Liver (tissue), 9 donors: Measurements from ENCODE around the gene LPXN. TPM values are rescaled to one million over a fixed set of nuclear protein-coding genes. Genes with fewer than 3 reads are reported as not detected.

Source experiments
- DNase-seq: peaks from one replicate; pipeline ENCODE4 v3.0.0-alpha.2; 2017; ENCODE audit warnings: low spot score
- H3K27ac ChIP-seq, 2 donors: one replicate each; pipeline ENCODE4 v1.7.0; 2013; ENCODE audit warnings: inconsistent platforms in 2 of 2, low read length in 2 of 2, control low read depth in 1 of 2, low read depth in 1 of 2, mild to moderate bottlenecking in 1 of 2
- H3K27me3 ChIP-seq, 4 donors: one replicate each; pipeline versions ENCODE4 v1.6.1 to v1.7.0; 2013; ENCODE audit warnings: low read length in 3 of 4, inconsistent platforms in 1 of 4, mild to moderate bottlenecking in 1 of 4, moderate library complexity in 1 of 4; ENCODE audit not compliant: control insufficient read depth in 4 of 4, insufficient read depth in 4 of 4
- H3K36me3 ChIP-seq, 4 donors: one replicate each; pipeline versions ENCODE4 v1.6.1 to v1.7.0; 2013; ENCODE audit warnings: low read length in 3 of 4, mild to moderate bottlenecking in 3 of 4, low read depth in 1 of 4, moderate library complexity in 1 of 4; ENCODE audit not compliant: control insufficient read depth in 4 of 4, insufficient read depth in 3 of 4
- H3K4me1 ChIP-seq, 4 donors: one replicate each; pipeline versions ENCODE4 v1.6.1 to v1.7.0; 2013; ENCODE audit warnings: low read length in 3 of 4, mild to moderate bottlenecking in 3 of 4, moderate library complexity in 1 of 4; ENCODE audit not compliant: control insufficient read depth in 4 of 4, insufficient read depth in 4 of 4
- H3K4me3 ChIP-seq, 3 donors: one replicate each; pipeline versions ENCODE4 v1.6.1 to v1.7.0; 2013; ENCODE audit warnings: low read length in 3 of 3, control low read depth in 1 of 3, low read depth in 1 of 3, mild to moderate bottlenecking in 1 of 3
- H3K9ac ChIP-seq, 2 donors: one replicate each; pipeline ENCODE4 v1.7.0; 2013; ENCODE audit warnings: low read length in 2 of 2, mild to moderate bottlenecking in 2 of 2, moderate library complexity in 2 of 2, control low read depth in 1 of 2, low read depth in 1 of 2
- H3K9me3 ChIP-seq, 4 donors: one replicate each; pipeline versions ENCODE4 v1.6.1 to v1.7.0; 2013; ENCODE audit warnings: low read length in 3 of 4; ENCODE audit not compliant: control insufficient read depth in 4 of 4
- EGR1 ChIP-seq, 2 donors: IDR thresholded peaks; 2 replicates each; pipeline ENCODE4 v1.6.1; 2016 to 2018; ENCODE audit warnings: antibody characterized with exemption in 2 of 2, low read depth in 2 of 2
- FOXA1 ChIP-seq: IDR thresholded peaks from 2 replicates; pipeline ENCODE4 v1.6.1; 2016; ENCODE audit warnings: antibody characterized with exemption
- FOXA2 ChIP-seq: IDR thresholded peaks from 2 replicates; pipeline ENCODE4 v1.6.1; 2016; ENCODE audit warnings: antibody characterized with exemption
- GABPA ChIP-seq, 2 donors: IDR thresholded peaks in 1 of 2; conservative IDR thresholded peaks in 1 of 2; 2 replicates each; pipeline ENCODE4 v1.6.1; 2016; ENCODE audit warnings: antibody characterized with exemption in 2 of 2, mild to moderate bottlenecking in 1 of 2, moderate library complexity in 1 of 2
- HNF4A ChIP-seq, 2 donors: conservative IDR thresholded peaks; 2 replicates each; pipeline ENCODE4 v1.6.1; 2016; ENCODE audit warnings: antibody characterized with exemption in 2 of 2, mild to moderate bottlenecking in 2 of 2
- HNF4G ChIP-seq: IDR thresholded peaks from 2 replicates; pipeline ENCODE4 v1.6.1; 2016; ENCODE audit warnings: antibody characterized with exemption
- JUND ChIP-seq, 2 donors: IDR thresholded peaks; 2 replicates each; pipeline ENCODE4 v1.6.1; 2016; ENCODE audit warnings: antibody characterized with exemption in 2 of 2
- MAX ChIP-seq: IDR thresholded peaks from 2 replicates; pipeline ENCODE4 v1.6.1; 2016; ENCODE audit warnings: antibody characterized with exemption
- NR2F2 ChIP-seq: IDR thresholded peaks from 2 replicates; pipeline ENCODE4 v1.6.1; 2016; ENCODE audit warnings: antibody characterized with exemption
- RAD21 ChIP-seq, 2 donors: IDR thresholded peaks; 2 replicates each; pipeline ENCODE4 v1.6.1; 2016; ENCODE audit warnings: antibody characterized with exemption in 2 of 2, mild to moderate bottlenecking in 2 of 2
- RXRA ChIP-seq, 2 donors: IDR thresholded peaks; 2 replicates each; pipeline ENCODE4 v1.6.1; 2017 to 2018; ENCODE audit warnings: antibody characterized with exemption in 2 of 2, mild to moderate bottlenecking in 1 of 2
- SP1 ChIP-seq: IDR thresholded peaks from 2 replicates; pipeline ENCODE4 v1.6.1; 2018; ENCODE audit warnings: antibody characterized with exemption, mild to moderate bottlenecking
- TAF1 ChIP-seq: conservative IDR thresholded peaks from 2 replicates; pipeline ENCODE4 v1.6.1; 2016; ENCODE audit warnings: antibody characterized with exemption, mild to moderate bottlenecking
- YY1 ChIP-seq: IDR thresholded peaks from 2 replicates; pipeline ENCODE4 v1.6.1; 2016; ENCODE audit warnings: antibody characterized with exemption, mild to moderate bottlenecking
- WGBS: extraction: QIAGEN DNeasy Blood & Tissue Kit; methylation state at CpG from one replicate; pipeline ENCODE4 v1.1.7; 2013; 5-methylcytosine and 5-hydroxymethylcytosine counted together
- polyA plus RNA-seq, 2 donors: library from polyadenylated mRNA; stranded (reverse) in 1 of 2; unstranded in 1 of 2; fragments of 200-250 nt in 1 of 2; fragments of >200 nt in 1 of 2; fragmentation: Nextera tagmentation in 1 of 2; extraction: Ambion mirVana in 1 of 2; gene quantifications; one replicate each; pipeline versions ENCODE4 v1.2.1 to v1.2.3, GENCODE V29; 2013 to 2015
- total RNA-seq, 2 donors: library from RNA; depleted of rRNA; stranded (reverse); fragments of >200 nt; gene quantifications; one replicate each; pipeline ENCODE4 v1.2.3, GENCODE V29; 2014
- TF ChIP-seq, protein P1 (sequence below): IDR thresholded peaks from 2 replicates; pipeline ENCODE4 v1.6.1; 2016; ENCODE audit warnings: antibody characterized with exemption, mild to moderate bottlenecking
- TF ChIP-seq, protein P2 (sequence below): IDR thresholded peaks from 2 replicates; pipeline ENCODE4 v1.6.1; 2016; ENCODE audit warnings: antibody characterized with exemption
- TF ChIP-seq, protein P3 (sequence below): fragments of 150-350 bp; IDR thresholded peaks from 2 replicates; pipeline ENCODE4 v1.5.1; 2017; ENCODE audit warnings: improper control_type of control experiment, low read depth, low read length; ENCODE audit not compliant: missing input control
- TF ChIP-seq, protein P4 (sequence below): IDR thresholded peaks from 2 replicates; pipeline ENCODE4 v1.6.1; 2016; ENCODE audit warnings: antibody characterized with exemption
- donor health status: healthy.
- donor health status: healthy.
- donor health status: healthy.
- donor health status: healthy.
- donor health status: healthy.

Gene LPXN
- total and polyA plus RNA-seq, 4 donors: 3.7 to 6.2 (median 4.7) TPM

DNA sequence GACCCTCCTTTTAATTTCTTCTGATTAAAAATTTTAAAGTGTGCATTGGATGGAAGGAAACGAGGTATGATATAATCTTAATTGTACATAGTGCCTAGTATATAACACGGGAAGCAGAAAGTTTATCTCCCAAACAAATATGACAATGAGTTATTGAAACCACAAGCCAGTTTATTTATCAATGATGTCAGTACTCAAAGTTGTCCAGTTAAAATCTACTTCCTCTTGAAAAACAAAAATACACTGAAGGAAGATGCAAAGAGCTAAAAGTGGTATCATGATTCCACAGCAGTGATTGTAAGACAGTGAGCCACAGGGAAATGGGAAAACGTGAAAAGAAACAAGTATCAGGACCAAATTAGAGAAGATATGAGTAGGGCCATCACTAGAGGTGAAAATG, 48.9 kb downstream of the LPXN start:
- WGBS: 74% methylated on average over 3 of the region's 3 CpGs

More for the DNA sequence above, 48.9 kb downstream of the LPXN start:
- Histone ChIP-seq H3K9ac (no peak overlapping the region), H3K27me3 (no peaks in the 10 kb centered on the region), H3K36me3 (peaks cover 2 to 21% (median 17%) of the 10 kb centered on the region in 4 donors), H3K27ac (no peak overlapping the region), H3K4me3 (no peak overlapping the region), H3K4me1 (peaks cover 0 to 3% (median under 1%) of the 10 kb centered on the region in 4 donors), H3K9me3 (no peaks in the 10 kb centered on the region)
- no peak for DNase-seq
- TF ChIP-seq, protein P1, sequence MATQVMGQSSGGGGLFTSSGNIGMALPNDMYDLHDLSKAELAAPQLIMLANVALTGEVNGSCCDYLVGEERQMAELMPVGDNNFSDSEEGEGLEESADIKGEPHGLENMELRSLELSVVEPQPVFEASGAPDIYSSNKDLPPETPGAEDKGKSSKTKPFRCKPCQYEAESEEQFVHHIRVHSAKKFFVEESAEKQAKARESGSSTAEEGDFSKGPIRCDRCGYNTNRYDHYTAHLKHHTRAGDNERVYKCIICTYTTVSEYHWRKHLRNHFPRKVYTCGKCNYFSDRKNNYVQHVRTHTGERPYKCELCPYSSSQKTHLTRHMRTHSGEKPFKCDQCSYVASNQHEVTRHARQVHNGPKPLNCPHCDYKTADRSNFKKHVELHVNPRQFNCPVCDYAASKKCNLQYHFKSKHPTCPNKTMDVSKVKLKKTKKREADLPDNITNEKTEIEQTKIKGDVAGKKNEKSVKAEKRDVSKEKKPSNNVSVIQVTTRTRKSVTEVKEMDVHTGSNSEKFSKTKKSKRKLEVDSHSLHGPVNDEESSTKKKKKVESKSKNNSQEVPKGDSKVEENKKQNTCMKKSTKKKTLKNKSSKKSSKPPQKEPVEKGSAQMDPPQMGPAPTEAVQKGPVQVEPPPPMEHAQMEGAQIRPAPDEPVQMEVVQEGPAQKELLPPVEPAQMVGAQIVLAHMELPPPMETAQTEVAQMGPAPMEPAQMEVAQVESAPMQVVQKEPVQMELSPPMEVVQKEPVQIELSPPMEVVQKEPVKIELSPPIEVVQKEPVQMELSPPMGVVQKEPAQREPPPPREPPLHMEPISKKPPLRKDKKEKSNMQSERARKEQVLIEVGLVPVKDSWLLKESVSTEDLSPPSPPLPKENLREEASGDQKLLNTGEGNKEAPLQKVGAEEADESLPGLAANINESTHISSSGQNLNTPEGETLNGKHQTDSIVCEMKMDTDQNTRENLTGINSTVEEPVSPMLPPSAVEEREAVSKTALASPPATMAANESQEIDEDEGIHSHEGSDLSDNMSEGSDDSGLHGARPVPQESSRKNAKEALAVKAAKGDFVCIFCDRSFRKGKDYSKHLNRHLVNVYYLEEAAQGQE: no peak
- TF ChIP-seq YY1 (no peak), FOXA2 (no peak), RXRA (IDR thresholded peaks at IDR 0.05) (no peak), GABPA (IDR thresholded peaks at IDR 0.05 in 1 of 2, conservative IDR thresholded peaks at IDR 0.05 in 1 of 2) (no peak), SP1 (no peak), EGR1 (IDR thresholded peaks at IDR 0.05; ENCODE audit: low read depth in 2 of 2) (no peak), NR2F2 (no peak), JUND (IDR thresholded peaks at IDR 0.05) (no peak), TAF1 (no peak), MAX (no peak), RAD21 (IDR thresholded peaks at IDR 0.05) (no peak), HNF4A (conservative IDR thresholded peaks at IDR 0.05) (no peak), FOXA1 (no peak), HNF4G (no peak)
- TF ChIP-seq, protein P2, sequence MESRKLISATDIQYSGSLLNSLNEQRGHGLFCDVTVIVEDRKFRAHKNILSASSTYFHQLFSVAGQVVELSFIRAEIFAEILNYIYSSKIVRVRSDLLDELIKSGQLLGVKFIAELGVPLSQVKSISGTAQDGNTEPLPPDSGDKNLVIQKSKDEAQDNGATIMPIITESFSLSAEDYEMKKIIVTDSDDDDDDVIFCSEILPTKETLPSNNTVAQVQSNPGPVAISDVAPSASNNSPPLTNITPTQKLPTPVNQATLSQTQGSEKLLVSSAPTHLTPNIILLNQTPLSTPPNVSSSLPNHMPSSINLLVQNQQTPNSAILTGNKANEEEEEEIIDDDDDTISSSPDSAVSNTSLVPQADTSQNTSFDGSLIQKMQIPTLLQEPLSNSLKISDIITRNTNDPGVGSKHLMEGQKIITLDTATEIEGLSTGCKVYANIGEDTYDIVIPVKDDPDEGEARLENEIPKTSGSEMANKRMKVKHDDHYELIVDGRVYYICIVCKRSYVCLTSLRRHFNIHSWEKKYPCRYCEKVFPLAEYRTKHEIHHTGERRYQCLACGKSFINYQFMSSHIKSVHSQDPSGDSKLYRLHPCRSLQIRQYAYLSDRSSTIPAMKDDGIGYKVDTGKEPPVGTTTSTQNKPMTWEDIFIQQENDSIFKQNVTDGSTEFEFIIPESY: no peak
- TF ChIP-seq, protein P3, sequence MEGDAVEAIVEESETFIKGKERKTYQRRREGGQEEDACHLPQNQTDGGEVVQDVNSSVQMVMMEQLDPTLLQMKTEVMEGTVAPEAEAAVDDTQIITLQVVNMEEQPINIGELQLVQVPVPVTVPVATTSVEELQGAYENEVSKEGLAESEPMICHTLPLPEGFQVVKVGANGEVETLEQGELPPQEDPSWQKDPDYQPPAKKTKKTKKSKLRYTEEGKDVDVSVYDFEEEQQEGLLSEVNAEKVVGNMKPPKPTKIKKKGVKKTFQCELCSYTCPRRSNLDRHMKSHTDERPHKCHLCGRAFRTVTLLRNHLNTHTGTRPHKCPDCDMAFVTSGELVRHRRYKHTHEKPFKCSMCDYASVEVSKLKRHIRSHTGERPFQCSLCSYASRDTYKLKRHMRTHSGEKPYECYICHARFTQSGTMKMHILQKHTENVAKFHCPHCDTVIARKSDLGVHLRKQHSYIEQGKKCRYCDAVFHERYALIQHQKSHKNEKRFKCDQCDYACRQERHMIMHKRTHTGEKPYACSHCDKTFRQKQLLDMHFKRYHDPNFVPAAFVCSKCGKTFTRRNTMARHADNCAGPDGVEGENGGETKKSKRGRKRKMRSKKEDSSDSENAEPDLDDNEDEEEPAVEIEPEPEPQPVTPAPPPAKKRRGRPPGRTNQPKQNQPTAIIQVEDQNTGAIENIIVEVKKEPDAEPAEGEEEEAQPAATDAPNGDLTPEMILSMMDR: no peak
- TF ChIP-seq, protein P4, sequence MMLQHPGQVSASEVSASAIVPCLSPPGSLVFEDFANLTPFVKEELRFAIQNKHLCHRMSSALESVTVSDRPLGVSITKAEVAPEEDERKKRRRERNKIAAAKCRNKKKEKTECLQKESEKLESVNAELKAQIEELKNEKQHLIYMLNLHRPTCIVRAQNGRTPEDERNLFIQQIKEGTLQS: no peak
